IMR-90 (cell line): ENCODE measurements around the gene IL17D. TPM values are rescaled to one million over a fixed set of nuclear protein-coding genes. Genes with fewer than 3 reads are reported as not detected.

Experiments used
- ATAC-seq: fragments of 200-7000 bp; cut with Tn5 transposase; 2 replicates; pipeline ENCODE4 v1.9.1; 2020; ENCODE audit warnings: low read depth, mild to moderate bottlenecking, moderate library complexity
- BruUV-seq: library from RNA; stranded (reverse); fragments of 400-500 nt; replicated peaks from 2 replicates; lab custom pipeline; 2021; lab: Mats Ljungman, UMichigan
- CTCF ChIA-PET: fragments of 300-600 bp; formaldehyde crosslinking; extraction: SDS; loops from one replicate; lab custom pipeline; 2021; ENCODE audit warnings: antibody characterized with exemption; lab: Yijun Ruan, JAX
- POLR2A ChIA-PET: fragments of 300-600 bp; sonication (Branson Sonifier 250); formaldehyde crosslinking; loops from one replicate; lab custom pipeline; 2022; ENCODE audit warnings: antibody characterized with exemption; ENCODE audit not compliant: unreplicated experiment; lab: Charles Lee
- DNase-seq: peaks from one replicate; pipeline ENCODE4 v3.0.0; 2013
- H2AFZ ChIP-seq: replicated peaks from 2 replicates; pipeline ENCODE3; 2013; ENCODE audit warnings: low read length, mild to moderate bottlenecking; ENCODE audit not compliant: poor library complexity
- H2AK5ac ChIP-seq: 2 replicates; pipeline ENCODE4 v1.6.1; 2013; ENCODE audit warnings: low read depth, low read length, inconsistent platforms
- H2AK9ac ChIP-seq: replicated peaks from 2 replicates; pipeline ENCODE3; 2013; ENCODE audit warnings: mild to moderate bottlenecking, low read depth, low read length, moderate library complexity; ENCODE audit not compliant: poor library complexity
- H2BK120ac ChIP-seq: 2 replicates; pipeline ENCODE4 v1.6.1; 2013; ENCODE audit warnings: low read depth, low read length, inconsistent platforms
- H2BK15ac ChIP-seq: 3 replicates; pipeline ENCODE4 v1.6.1; 2013; ENCODE audit warnings: low read depth, low read length, inconsistent platforms
- H2BK20ac ChIP-seq: 2 replicates; pipeline ENCODE4 v1.6.1; 2013; ENCODE audit warnings: low read depth, mild to moderate bottlenecking, inconsistent platforms, low read length, moderate library complexity
- H2BK5ac ChIP-seq: 2 replicates; pipeline ENCODE4 v1.6.1; 2013; ENCODE audit warnings: mild to moderate bottlenecking, low read depth, low read length, inconsistent platforms; ENCODE audit not compliant: poor library complexity, severe bottlenecking
- H3K14ac ChIP-seq: replicated peaks from 2 replicates; pipeline ENCODE4 v1.6.1; 2013; ENCODE audit warnings: low read depth, low read length, inconsistent platforms
- H3K18ac ChIP-seq: 2 replicates; pipeline ENCODE4 v1.6.1; 2013; ENCODE audit warnings: low read depth, low read length, control low read depth
- H3K23ac ChIP-seq: 2 replicates; pipeline ENCODE4 v1.6.1; 2013; ENCODE audit warnings: low read depth, low read length, inconsistent platforms
- H3K27ac ChIP-seq: 2 replicates; pipeline ENCODE4 v1.5.1; 2013; ENCODE audit warnings: mild to moderate bottlenecking, control low read depth, low read length; ENCODE audit not compliant: insufficient read depth
- H3K27me3 ChIP-seq: 2 replicates; pipeline ENCODE4 v1.6.1; 2013; ENCODE audit warnings: low read length; ENCODE audit not compliant: control insufficient read depth, insufficient read depth
- H3K36me3 ChIP-seq: 2 replicates; pipeline ENCODE4 v1.6.1; 2013; ENCODE audit warnings: low read length, mixed read lengths; ENCODE audit not compliant: control insufficient read depth, insufficient read depth
- H3K4ac ChIP-seq: 2 replicates; pipeline ENCODE4 v1.6.1; 2013; ENCODE audit warnings: low read depth, low read length, inconsistent platforms
- H3K4me1 ChIP-seq: 2 replicates; pipeline ENCODE4 v1.6.1; 2013; ENCODE audit warnings: low read length, mixed read lengths; ENCODE audit not compliant: control insufficient read depth, insufficient read depth
- H3K4me2 ChIP-seq: 2 replicates; pipeline ENCODE4 v1.6.1; 2013; ENCODE audit warnings: low read depth, mild to moderate bottlenecking, control low read depth, low read length, moderate library complexity
- H3K4me3 ChIP-seq: 2 replicates; pipeline ENCODE4 v1.5.1; 2013; ENCODE audit warnings: low read depth, mild to moderate bottlenecking, control low read depth, low read length, moderate library complexity; ENCODE audit not compliant: insufficient read depth
- H3K56ac ChIP-seq: 2 replicates; pipeline ENCODE4 v1.6.1; 2013; ENCODE audit warnings: low read length, inconsistent platforms; ENCODE audit not compliant: insufficient read depth; ENCODE audit errors: extremely low read depth
- H3K79me1 ChIP-seq, 2 experiments: 2 replicates each; pipeline ENCODE4 v1.6.1; 2013; ENCODE audit warnings: low read length in 2 of 2, inconsistent platforms in 1 of 2, low read depth in 1 of 2
- H3K9ac ChIP-seq: 2 replicates; pipeline ENCODE4 v1.6.1; 2013; ENCODE audit warnings: low read depth, low read length, control low read depth
- H3K9me1 ChIP-seq: 2 replicates; pipeline ENCODE4 v1.6.1; 2013; ENCODE audit warnings: low read length, inconsistent platforms; ENCODE audit not compliant: insufficient read depth
- H3K9me3 ChIP-seq: 2 replicates; pipeline ENCODE4 v1.6.1; 2013; ENCODE audit warnings: low read length; ENCODE audit not compliant: control insufficient read depth, insufficient read depth
- H4K20me1 ChIP-seq: 2 replicates; pipeline ENCODE4 v1.6.1; 2013; ENCODE audit warnings: low read length, inconsistent platforms; ENCODE audit not compliant: insufficient read depth
- H4K5ac ChIP-seq: 2 replicates; pipeline ENCODE4 v1.6.1; 2013; ENCODE audit warnings: mild to moderate bottlenecking, low read depth, low read length, control low read depth
- H4K8ac ChIP-seq, 2 experiments: 2 replicates each; pipeline ENCODE4 v1.6.1; 2013; ENCODE audit warnings: low read depth in 2 of 2, low read length in 2 of 2, control low read depth in 1 of 2, inconsistent platforms in 1 of 2
- H4K91ac ChIP-seq: 2 replicates; pipeline ENCODE4 v1.6.1; 2013; ENCODE audit warnings: low read depth, low read length, inconsistent platforms; ENCODE audit not compliant: insufficient read depth
- CEBPB ChIP-seq: IDR thresholded peaks from 2 replicates; pipeline ENCODE4 v1.6.1; 2012; ENCODE audit warnings: low read depth, low read length, improper control_type of control experiment
- POLR2A ChIP-seq: IDR thresholded peaks from 2 replicates; pipeline ENCODE4 v1.6.1; 2012; ENCODE audit warnings: mild to moderate bottlenecking, low read depth, low read length
- RAD21 ChIP-seq: IDR thresholded peaks from 2 replicates; pipeline ENCODE4 v1.6.1; 2012; ENCODE audit warnings: low read length, improper control_type of control experiment
- WGBS, 2 experiments: methylation state at CpG; one replicate each; pipeline versions ENCODE4 v1.1.5 to v1.1.7; 2013; ENCODE audit warnings: missing lambda C conversion rate in 2 of 2; ENCODE audit not compliant: insufficient read length in 1 of 2; ENCODE audit errors: extremely low coverage in 2 of 2; 5-methylcytosine and 5-hydroxymethylcytosine counted together
- dilution Hi-C: fragments of 300-500 bp; cut with HindIII; formaldehyde crosslinking; loops from one replicate; pipeline ENCODE4 v1.14.3; 2018; ENCODE audit warnings: low sequenced_read_pairs; ENCODE audit not compliant: unreplicated experiment
- in situ Hi-C: fragments of 300-500 bp; cut with MboI; formaldehyde crosslinking; loops from 3 replicates; pipeline ENCODE4 v1.14.3; 2019; ENCODE audit warnings: low sequenced_read_pairs, inconsistent platforms, mixed read lengths
- intact Hi-C: fragments of 100-400 bp; cut with micrococcal nuclease; formaldehyde crosslinking; loops from 2 replicates; pipeline ENCODE4 v1.10.0; 2022
- polyA plus RNA-seq, 3 experiments: library from polyadenylated mRNA; depleted of rRNA; stranded (reverse); fragments of >200 nt; gene quantifications; 2 replicates each; pipeline ENCODE4 v1.2.3, GENCODE V29; 2012; ENCODE audit warnings: low replicate concordance in 1 of 3
- total RNA-seq: library from RNA; depleted of rRNA; stranded (reverse); fragments of >200 nt; gene quantifications from 2 replicates; pipeline ENCODE4 v1.2.3, GENCODE V29; 2012

The IL17D gene
- total and polyA plus RNA-seq, 2 of the 4 experiments (the other 2 are of a cell fraction) = 0.72 to 1.4 TPM

- POLR2A ChIA-PET = no interaction called here
Observed at GRCh38 chr13:20672772-20673171, 30.7 kb upstream of the IL17D start.

More at GRCh38 chr13:20672772-20673171, 30.7 kb upstream of the IL17D start:
- Histone ChIP-seq H4K20me1 (no peaks in the 10 kb centered on the region), H2BK20ac (no peak overlapping the region), H3K9me3 (no peaks in the 10 kb centered on the region), H4K8ac (no peak overlapping the region), H4K5ac (no peak overlapping the region), H3K27me3 (no peaks in the 10 kb centered on the region), H2AK5ac (no peak overlapping the region), H3K36me3 (peaks cover 3% of the 10 kb centered on the region; the same call in 1 of the 2 replicates), H2BK15ac (no peak overlapping the region), H3K9me1 (peaks cover 3% of the 10 kb centered on the region; the same call in 1 of the 2 replicates), H2AK9ac (no peak overlapping the region), H3K4me1 (peaks cover 2% of the 10 kb centered on the region; the same call in 1 of the 2 replicates), H3K4me3 (no peak overlapping the region), H3K14ac (no peak overlapping the region), H3K4me2 (no peak overlapping the region), H3K27ac (no peak overlapping the region), H2BK120ac (no peak overlapping the region), H2AFZ (no peak overlapping the region), H3K9ac (no peak overlapping the region), H2BK5ac (no peak overlapping the region), H3K18ac (no peak overlapping the region), H4K91ac (no peak overlapping the region), H3K79me1 (no peaks in the 10 kb centered on the region), H3K56ac (no peak overlapping the region), H3K4ac (no peak overlapping the region), H3K23ac (no peak overlapping the region)
- intact Hi-C loops = no loop called here
- CTCF ChIA-PET = no interaction called here
- in situ Hi-C loops = no loop called here
- no TSS peak for BruUV-seq
- ATAC-seq = peak; percentile 46
- TF ChIP-seq POLR2A (no peak), RAD21 (no peak), CEBPB (peak; percentile 70)
- WGBS, 2 experiments = no CpG with 5 or more reads among the region's 2 CpGs
- dilution Hi-C loops = no loop called here
- peak; percentile 28 for DNase-seq
